ENCODE data around the gene SMYD3. TPM values are rescaled to one million over a fixed set of nuclear protein-coding genes. Genes with fewer than 3 reads are reported as not detected.

Gene SMYD3
- polyA plus RNA-seq, 1 experiment = 39.9 TPM

DNA sequence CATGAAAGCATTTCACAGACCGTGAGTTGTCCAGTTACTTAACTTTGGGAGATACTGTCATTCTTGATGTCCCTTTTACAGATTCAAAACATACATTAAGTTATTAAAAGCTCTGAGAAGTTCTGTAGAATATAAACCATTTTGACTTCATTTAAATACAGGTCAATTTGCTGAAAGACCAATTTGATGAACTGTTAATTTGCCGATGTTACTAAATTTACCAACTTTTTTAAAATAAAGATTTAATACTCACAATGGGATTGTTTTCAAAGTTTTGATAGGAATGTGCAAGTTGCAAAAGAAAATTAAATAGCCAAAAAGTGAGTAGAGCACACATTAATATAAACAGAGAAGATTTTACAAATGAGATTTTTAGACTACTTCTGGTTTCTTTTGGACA, 666.1 kb downstream of the SMYD3 start:
- no peak for DNase-seq (ENCODE audit: low read depth, low spot score)
- Histone ChIP-seq H3K9me3 (ENCODE audit: control insufficient read depth, insufficient read depth, low read length) (no peaks in the 10 kb centered on the region), H3K27ac (ENCODE audit: low read depth, low read length) (no peak overlapping the region), H3K4me3 (ENCODE audit: low read depth, low read length) (no peak overlapping the region), H3K27me3 (ENCODE audit: control insufficient read depth, insufficient read depth, low read length) (no peaks in the 10 kb centered on the region)
- TF ChIP-seq, protein P1, sequence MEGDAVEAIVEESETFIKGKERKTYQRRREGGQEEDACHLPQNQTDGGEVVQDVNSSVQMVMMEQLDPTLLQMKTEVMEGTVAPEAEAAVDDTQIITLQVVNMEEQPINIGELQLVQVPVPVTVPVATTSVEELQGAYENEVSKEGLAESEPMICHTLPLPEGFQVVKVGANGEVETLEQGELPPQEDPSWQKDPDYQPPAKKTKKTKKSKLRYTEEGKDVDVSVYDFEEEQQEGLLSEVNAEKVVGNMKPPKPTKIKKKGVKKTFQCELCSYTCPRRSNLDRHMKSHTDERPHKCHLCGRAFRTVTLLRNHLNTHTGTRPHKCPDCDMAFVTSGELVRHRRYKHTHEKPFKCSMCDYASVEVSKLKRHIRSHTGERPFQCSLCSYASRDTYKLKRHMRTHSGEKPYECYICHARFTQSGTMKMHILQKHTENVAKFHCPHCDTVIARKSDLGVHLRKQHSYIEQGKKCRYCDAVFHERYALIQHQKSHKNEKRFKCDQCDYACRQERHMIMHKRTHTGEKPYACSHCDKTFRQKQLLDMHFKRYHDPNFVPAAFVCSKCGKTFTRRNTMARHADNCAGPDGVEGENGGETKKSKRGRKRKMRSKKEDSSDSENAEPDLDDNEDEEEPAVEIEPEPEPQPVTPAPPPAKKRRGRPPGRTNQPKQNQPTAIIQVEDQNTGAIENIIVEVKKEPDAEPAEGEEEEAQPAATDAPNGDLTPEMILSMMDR (IDR thresholded peaks at IDR 0.05; ENCODE audit: low read depth, low read length) = no peak
- CTCF ChIA-PET = no interaction called here
- POLR2A ChIA-PET = no interaction called here

DNA sequence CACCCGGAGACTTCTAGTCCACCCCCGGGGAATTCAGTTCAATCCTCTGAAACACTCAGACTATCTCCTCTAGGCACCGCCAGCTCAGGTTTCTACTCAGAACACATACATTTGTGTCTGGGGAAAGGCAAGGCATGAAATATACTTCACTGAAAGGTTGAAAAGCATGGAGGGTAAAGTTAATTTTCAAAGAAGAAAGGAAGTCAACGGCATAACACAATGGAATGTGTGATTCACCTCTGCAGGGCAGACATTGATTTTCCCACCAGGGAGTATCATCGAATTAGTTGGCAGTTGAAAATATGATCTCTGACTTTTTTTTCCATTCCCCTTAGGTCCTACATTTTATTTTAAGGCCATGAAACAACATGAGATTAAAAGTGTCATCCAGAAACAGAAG, 669.4 kb downstream of the SMYD3 start:
- DNase-seq (ENCODE audit: low read depth, low spot score) = no peak
- Histone ChIP-seq H3K4me3 (ENCODE audit: low read depth, low read length) (no peak overlapping the region), H3K27me3 (ENCODE audit: control insufficient read depth, insufficient read depth, low read length) (no peaks in the 10 kb centered on the region), H3K9me3 (ENCODE audit: control insufficient read depth, insufficient read depth, low read length) (no peaks in the 10 kb centered on the region), H3K27ac (ENCODE audit: low read depth, low read length) (no peak overlapping the region)
- CTCF ChIA-PET = interaction anchor here (1.2 kb wide), 1 partner anchor 21 kb away, joined by 3 read pairs; no protein-coding TSS in a partner anchor
- TF ChIP-seq, protein P1 (IDR thresholded peaks at IDR 0.05; ENCODE audit: low read depth, low read length) = no peak
- POLR2A ChIA-PET = interaction anchor here (0.6 kb wide), 1 partner anchor 14 kb away, joined by 3 read pairs; no protein-coding TSS in a partner anchor

DNA sequence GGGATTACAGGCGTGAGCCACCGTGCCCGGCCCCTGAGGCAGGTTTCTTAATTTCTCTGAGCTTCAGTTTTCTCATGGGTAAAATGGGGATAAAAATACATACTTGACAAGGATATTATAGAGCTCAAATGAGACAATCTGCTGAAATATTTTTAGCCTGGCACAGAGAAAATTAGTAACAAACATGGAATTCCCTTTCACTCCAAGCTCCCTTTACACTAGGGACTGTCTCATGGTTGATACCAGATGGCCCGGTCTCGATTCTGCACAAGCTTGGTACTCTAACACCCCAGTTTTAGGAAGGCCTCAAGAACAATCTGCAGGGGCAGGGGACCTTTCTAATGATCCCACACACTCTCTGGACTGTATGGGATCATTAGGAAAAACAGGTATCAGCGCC, 671.7 kb downstream of the SMYD3 start:
- no peak for DNase-seq (ENCODE audit: low read depth, low spot score)
- CTCF ChIA-PET = no interaction called here
- TF ChIP-seq, protein P1 (IDR thresholded peaks at IDR 0.05; ENCODE audit: low read depth, low read length) = no peak

DNA sequence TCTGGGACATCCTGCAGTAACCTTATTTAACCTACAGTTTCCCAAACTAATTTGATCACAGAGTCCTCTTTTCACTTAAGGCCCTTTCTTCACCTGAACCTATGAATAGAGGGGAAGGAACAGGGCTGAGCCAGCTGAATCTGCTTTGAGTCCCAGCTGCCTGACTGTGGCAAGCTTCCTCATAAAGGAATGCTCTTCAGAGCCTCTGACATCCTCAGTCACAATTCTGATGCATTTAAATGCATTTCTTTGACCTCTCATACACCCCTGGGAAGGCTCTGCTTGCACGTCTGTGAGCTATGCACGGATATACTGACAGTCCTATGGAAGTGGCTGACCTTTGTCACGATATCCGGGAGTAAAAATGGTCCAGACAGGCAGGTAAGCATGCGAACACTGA, 673.1 kb downstream of the SMYD3 start:
- no peak overlapping the region for H3K27ac ChIP-seq (ENCODE audit: low read depth, low read length)
- ChIA-PET CTCF (no interaction called here), POLR2A (no interaction called here)
- no peak for DNase-seq (ENCODE audit: low read depth, low spot score)
- TF ChIP-seq, protein P1 (IDR thresholded peaks at IDR 0.05; ENCODE audit: low read depth, low read length) = no peak
- H3K4me3 ChIP-seq (ENCODE audit: low read depth, low read length) = no peak overlapping the region
- H3K27me3 ChIP-seq (ENCODE audit: control insufficient read depth, insufficient read depth, low read length) = no peaks in the 10 kb centered on the region
- no peaks in the 10 kb centered on the region for H3K9me3 ChIP-seq (ENCODE audit: control insufficient read depth, insufficient read depth, low read length)

More for the DNA sequence above, 671.7 kb downstream of the SMYD3 start:
- H3K27ac ChIP-seq (ENCODE audit: low read depth, low read length) = no peak overlapping the region
- POLR2A ChIA-PET = no interaction called here
- no peaks in the 10 kb centered on the region for H3K9me3 ChIP-seq (ENCODE audit: control insufficient read depth, insufficient read depth, low read length)
- no peak overlapping the region for H3K4me3 ChIP-seq (ENCODE audit: low read depth, low read length)
- no peaks in the 10 kb centered on the region for H3K27me3 ChIP-seq (ENCODE audit: control insufficient read depth, insufficient read depth, low read length)

DNA sequence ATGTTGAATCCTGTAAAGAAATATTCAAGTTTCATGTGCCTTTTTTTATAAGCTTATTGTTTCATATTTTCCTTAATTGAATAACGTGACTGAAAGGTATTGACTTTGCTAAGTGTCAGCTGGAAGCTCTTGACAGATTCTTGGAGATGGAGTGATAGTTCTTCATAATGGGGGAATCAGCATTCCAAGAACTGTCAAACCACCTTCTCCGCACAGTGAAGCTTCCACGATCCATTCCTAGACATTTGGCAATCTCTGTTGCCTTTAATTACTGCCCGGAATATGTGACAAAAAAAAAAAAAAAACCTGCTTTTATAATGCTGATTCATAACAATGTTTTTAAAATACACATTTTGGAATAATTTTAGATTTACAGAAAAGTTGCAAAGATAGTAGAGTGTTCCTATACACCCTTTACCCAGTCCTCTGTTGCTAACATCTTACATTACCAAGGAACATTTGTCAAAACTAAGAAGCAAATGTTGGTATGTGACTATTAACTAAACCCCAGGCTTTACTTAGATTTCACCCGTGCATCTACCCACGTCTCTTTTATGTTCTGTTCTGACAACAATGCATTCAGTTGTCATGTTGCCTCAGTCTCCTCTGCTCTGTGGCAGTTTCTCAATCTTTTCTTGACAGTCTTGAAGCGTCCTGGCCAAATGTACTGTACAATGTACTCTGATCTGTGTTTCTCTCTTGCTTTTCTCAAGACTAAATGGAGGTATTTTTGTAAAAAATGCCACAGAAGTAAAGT, 674.1 kb downstream of the SMYD3 start:
- no peak overlapping the region for H3K4me3 ChIP-seq (ENCODE audit: low read depth, low read length)
- H3K27ac ChIP-seq (ENCODE audit: low read depth, low read length) = no peak overlapping the region
- no peak for DNase-seq (ENCODE audit: low read depth, low spot score)
- H3K9me3 ChIP-seq (ENCODE audit: control insufficient read depth, insufficient read depth, low read length) = no peaks in the 10 kb centered on the region
- TF ChIP-seq, protein P1 (IDR thresholded peaks at IDR 0.05; ENCODE audit: low read depth, low read length) = no peak
- no peaks in the 10 kb centered on the region for H3K27me3 ChIP-seq (ENCODE audit: control insufficient read depth, insufficient read depth, low read length)
- CTCF ChIA-PET = no interaction called here
- POLR2A ChIA-PET = no interaction called here
